Measurements from ENCODE around the gene MYO15A.
A peak's percentile ranks its signal among the peaks of the same experiment; 100 is the strongest.

Gene MYO15A

DNA sequence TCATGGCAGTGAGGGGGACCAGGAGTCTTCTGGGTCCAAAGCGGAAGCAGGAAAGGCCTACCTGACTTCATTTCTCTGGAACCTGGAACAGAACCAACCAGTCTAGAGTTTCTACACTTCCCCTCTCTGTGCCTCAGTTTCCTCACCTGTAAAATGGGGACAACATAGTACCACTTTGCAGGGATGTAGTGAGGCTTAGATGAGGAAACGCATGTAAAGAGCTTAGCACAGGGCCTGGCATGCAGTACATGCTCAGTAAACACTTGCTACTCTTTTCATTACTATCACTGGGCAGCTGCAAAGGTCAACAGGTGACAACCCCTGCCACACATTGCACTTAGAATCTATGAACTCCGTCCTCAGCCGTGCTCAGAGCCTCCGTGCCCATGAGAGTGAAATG lies 24.2 kb downstream of the MYO15A start:
- no peak for DNase-seq

DNA sequence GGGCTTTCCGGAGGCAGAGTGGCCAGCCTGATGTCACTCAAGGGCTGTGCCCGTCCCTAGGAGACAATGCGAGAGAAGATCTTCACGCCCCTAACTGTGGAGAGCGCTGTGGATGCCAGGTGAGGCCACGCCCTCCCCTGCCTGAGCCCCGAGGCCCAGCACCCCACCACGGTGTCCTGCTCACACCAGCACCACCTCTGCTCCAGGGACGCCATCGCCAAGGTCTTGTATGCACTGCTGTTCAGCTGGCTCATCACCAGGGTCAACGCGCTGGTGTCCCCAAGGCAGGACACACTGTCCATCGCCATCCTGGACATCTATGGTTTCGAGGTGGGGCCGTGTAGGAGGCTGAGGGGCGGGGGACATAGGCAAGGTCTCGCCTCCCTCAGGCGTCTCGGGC lies 27.8 kb downstream of the MYO15A start:
- DNase-seq, result no peak

DNA sequence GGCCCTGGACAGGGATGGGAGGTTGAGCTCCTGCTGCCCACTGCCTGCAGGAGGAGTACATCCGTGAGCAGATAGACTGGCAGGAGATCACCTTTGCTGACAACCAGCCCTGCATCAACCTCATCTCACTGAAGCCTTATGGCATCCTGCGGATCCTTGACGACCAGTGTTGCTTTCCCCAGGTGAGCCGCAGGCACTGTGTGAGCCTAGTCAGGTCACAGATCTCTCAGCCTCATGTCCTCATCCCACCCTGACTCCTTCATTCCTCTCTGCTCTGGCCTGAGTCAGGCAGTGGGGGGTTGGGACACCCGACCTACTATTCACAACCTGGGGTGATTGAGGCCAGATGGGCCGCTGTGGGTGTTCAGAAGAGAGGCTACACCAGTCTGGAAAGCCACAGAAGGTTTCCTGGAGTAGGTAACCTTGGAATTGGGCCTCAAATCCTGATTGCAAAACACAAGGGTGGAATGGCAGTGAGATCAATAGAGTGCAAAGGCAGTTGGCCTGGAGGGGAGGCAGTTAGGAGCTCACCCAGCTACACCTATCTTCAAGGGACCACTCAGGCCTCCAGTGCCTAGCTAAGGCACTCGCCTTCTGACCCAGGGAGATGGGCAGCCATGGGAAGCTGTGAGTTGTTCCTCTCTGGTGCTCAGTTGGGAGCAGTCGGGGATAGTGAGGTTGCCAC lies 29.7 kb downstream of the MYO15A start:
- no peak for DNase-seq

DNA sequence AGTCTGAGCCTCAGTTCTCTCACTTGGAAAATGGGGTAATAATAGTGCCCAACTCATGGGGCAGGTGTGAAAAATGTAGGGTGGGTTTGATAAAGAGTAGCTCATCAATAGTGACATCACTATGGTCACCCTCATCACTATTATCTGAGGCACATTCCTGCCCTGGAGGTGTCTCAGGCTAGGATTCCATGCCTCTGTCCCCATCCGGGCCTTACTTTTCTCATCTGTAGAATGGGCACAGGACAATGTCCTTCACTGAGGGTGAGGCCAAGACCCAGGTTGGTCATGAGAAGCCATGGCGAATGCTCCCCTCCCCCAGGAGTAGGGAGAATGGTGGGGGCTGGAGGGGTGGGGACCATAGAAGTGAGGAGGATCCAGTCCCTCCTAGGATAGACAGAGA lies 30.5 kb downstream of the MYO15A start:
- no peak for DNase-seq

DNA sequence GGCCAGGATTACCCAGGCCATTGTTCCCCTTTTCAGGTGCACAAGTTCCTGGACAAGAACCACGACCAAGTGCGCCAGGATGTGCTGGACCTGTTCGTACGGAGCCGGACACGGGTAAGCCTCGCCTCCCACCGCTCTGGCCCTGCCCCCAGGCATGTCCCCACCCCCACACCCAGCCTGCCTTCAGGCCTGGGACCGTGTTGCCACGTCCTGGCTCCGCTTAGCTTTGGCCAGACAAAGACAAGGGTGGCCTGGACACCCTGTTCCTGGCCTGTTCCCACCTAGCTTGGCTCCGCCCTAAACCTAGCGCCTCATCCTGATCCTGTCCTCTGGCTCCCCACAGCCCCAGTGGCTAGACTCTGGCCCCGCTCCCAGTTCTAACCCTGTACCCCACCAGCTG lies 30.9 kb downstream of the MYO15A start:
- no peak for DNase-seq

- DNase-seq, result no peak
Measured at GRCh38 chr17:18139949-18140348, 31.4 kb downstream of the MYO15A start.

- no peak for DNase-seq
Measured at GRCh38 chr17:18140648-18141047, 32.1 kb downstream of the MYO15A start.

DNA sequence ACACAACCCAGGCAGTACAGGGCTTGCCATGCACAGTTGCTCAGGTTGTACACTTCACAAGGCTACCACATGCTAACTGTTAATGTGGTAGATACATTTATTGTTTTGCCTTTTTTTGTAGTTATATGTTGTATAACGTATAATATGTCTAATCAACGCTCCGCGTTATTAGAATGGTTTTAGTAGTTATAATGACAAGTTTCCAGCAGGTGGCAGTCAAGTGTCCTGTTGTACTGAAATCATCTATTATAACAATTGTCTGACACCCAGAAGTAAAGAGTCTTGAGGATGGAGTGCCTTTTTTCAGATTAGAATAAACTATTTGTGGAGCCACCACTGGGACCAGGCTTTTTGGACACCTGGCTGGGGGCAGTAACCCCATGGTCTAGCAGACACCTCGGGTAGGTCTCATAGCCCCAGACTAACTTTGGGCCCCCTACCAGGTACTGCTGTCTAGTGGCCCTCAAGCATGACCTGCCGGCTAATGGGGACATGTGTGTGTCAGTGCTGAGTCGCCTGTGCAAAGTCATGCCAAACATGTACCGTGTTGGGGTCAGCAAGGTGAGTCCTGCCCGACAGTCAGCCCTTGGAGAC lies 32.8 kb downstream of the MYO15A start:
- DNase-seq, result peak; percentile 32

- no peak for DNase-seq
Measured at GRCh38 chr17:18142417-18142816, 33.9 kb downstream of the MYO15A start.

DNA sequence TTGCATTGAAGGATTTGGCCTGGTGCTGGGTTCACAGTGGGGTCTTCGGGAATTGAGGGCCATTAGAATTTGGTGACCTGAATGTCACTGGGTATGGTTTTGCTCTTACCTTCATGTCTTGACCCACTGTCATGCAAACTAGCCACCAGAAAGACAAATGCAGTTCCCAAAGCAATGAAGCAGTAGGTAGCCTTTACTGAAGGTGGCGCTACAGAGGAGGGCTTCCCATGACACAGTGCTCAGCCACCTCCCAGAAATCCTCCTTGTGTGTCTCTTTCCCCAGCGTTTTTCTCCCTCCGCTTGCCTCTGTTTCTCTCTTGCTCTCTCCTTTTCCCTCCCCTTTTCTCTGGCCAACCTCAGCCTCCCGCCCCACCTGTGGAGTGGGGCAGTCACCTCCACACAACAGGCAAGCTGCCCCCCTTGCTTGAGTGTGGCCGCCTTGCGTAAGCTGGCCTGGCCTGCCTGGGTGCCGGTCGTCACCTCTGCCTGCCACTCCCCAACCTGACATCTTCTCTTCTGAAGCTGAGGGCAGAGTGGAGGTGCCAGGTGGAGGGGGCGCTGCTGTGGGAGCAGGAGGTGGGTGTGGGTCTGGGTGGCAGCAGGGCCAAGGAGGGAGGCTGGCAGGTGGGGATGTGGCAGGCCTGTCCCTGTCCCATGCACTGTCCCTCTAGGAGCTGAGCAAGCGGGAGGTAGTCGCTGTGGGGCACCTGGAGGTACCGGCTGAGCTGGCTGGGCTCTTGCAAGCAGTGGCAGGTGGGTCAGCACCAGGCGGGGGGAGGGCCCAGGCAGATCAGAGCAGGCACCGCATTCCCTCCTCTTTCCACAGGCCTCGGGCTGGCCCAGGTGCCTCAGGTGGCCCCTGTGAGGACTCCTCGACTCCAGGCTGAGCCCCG lies 34.7 kb downstream of the MYO15A start:
- no peak for DNase-seq

DNA sequence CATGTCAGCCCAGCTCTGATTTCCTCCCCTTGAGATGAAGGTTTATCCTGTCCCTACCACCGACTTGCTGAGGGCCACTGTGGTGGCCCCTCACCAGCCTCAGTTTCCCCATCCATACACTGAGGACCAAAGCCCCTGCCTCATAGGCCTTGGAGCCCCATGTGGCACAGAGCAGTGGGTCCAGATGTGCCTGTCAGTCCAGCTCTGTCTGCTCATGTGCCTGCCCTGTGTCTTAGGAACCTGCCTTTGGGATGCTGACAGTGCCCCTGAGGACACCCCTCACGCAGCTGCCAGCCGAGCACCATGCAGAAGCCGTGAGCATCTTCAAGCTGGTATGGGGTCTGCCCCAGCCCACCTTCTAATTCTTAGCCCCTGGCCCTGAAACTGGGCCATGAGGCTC lies 35.7 kb downstream of the MYO15A start:
- no peak for DNase-seq

DNA sequence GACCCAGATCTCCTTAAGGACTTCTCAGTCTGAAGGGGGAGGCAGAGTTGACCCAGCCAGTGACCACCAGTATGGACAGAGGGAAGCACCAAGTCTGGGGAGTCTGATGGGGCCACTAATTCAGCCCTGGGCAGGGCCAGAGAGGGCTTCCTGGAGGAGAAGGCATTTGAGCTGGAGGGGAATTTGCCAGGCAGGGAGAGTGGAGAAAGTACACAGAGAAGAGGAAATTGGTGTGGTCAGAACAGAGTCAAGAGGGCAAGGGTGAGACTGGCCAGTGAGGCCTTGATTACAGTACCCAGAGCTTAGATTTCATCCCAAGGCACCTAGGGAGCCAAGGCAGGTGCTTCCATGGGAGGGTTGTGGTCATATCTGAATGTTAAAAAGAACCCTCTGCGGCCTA lies 36.3 kb downstream of the MYO15A start:
- no peak for DNase-seq

GRCh38 chr17:18145811-18146210 lies 37.3 kb downstream of the MYO15A start:
- no peak for DNase-seq

GRCh38 chr17:18146259-18146658 lies 37.7 kb downstream of the MYO15A start:
- DNase-seq, result no peak

GRCh38 chr17:18146980-18147379 lies 38.4 kb downstream of the MYO15A start:
- no peak for DNase-seq

DNA sequence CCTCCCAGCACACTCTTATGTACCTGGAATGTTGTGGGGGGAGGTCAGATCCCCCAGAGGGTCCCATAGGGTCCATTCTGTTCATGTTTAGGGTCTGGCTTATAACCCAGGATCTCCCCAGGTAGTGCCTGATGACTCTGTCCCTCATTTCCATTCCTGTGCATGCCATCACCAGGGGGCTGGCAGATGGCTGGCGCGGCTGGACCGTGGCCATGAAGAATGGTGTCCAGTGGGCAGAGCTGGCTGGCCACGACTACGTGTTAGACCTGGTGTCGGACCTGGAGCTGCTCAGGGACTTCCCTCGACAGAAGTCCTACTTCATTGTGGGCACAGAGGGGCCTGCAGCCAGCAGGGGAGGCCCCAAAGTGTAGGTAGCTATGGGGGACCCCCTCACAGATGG lies 40.0 kb downstream of the MYO15A start:
- no peak for DNase-seq

- DNase-seq, result no peak
Measured at GRCh38 chr17:18151290-18151689, 42.7 kb downstream of the MYO15A start.

DNA sequence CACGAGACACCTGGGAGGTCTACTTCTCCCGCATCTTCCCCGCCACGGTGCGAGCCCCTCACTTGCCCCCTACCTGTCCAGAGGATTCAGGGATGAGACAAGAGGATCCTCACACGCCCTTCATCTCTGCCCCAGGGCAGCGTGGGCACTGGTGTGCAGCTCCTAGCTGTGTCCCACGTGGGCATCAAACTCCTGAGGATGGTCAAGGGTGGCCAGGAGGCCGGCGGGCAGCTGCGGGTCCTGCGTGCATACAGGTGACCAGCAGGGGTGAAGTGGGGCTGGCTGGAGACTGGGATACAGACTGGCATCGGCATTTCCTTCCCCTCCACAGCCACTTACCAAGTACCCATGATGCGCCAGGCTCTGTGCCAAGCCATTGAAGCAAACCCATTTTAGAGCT lies 46.6 kb downstream of the MYO15A start:
- no peak for DNase-seq

DNA sequence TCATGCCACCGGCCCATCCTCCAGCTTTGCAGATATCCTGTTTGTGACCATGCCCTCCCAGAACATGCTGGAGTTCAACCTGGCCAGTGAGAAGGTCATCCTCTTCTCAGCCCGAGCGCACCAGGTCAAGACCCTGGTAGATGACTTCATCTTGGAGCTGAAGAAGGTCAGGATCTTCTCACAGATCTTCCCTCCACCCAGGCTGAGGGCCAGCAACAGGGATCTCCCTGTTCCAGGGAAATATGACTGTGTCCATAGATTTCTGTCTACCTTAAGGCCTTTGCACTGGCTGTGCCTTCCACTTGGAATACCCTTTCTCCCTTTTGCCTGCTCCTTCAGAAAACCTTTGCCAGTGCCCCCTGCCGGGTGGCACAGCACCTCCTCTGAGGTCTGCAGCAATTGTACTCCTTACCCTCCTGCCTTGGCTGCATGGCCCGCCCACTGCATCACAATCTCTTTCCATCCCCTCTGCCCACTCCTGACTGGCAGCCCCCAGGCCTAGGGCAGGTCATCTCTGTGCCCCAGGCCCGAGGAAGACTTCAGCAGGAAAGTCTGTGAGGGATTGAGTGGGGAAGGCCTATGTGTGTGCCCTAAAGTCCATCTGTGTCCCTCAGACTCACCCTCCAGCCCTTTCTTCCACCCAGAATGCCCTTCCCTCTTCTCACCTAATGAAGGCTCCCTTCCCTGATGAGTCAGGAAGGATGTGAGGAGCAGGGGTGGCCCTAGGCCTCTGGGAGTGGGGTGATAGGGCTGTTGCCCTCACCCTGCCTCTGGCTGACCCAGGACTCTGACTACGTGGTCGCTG lies 47.8 kb downstream of the MYO15A start:
- DNase-seq, result no peak

DNA sequence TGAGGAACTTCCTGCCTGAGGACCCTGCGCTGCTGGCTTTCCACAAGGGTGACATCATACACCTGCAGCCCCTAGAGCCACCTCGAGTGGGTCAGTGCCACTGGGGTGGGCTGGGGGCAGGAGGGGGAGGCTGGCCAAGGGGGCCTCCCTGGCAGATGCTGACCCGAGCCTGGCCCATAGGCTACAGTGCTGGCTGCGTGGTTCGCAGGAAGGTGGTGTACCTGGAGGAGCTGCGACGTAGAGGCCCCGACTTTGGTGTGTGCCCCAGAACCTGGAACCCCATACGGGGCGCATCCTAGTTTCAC lies 48.4 kb downstream of the MYO15A start:
- no peak for DNase-seq

DNA sequence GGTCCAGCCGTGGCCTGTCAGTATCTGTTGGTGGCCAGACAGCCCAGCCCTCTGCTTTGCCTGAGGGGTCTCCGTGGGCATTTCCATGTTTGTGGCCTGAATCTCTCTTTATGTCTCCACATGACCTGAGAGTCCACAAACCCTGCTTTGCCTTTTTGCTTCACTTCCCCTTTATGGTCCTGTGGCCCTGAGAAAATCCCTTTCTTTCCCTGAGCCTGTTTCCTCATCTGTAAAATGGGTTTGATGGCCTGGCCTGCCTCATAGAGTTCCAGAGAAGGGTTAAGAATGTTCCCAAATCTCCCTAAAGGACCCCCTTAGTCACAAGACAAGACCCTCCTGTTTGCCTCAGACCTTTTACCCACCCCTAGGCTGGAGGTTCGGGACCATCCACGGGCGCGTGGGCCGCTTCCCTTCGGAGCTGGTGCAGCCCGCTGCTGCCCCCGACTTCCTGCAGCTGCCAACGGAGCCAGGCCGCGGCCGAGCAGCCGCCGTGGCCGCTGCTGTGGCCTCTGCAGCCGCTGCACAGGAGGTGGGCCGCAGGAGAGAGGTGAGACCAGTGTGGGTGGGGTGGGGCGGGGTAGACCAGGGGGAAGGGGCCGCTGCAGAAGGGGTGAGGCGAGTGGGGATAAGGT lies 48.9 kb downstream of the MYO15A start:
- no peak for DNase-seq

DNA sequence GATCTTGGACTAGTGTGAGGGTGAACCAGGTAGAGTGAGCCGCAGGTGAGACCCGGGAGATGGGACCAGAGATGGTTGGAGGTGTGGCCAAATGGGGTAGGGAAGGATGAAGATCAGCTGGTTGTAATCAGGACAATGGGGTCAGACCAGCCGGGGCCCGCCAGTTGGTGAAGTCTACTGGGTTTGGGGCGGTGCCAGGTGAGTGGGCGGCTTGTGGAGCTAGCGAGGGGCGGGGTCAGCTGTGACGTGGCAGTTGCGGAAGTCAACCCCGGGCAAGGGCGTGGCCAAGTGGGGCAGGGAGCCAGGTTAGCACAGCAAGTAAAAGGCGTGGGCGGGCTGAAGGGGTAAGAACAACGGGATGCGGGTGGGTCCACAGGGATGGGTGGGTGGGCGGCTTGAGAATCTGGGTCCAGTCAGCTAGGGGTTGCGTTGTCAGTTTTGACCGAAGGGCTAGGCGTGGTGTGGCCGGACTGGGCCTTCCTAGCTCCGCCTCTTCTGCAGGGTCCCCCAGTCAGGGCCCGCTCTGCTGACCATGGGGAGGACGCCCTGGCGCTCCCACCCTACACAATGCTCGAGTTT lies 49.6 kb downstream of the MYO15A start:
- peak; percentile 95 for DNase-seq

Data from CD4-positive, alpha-beta T cell treated with Interleukin-15 for 1 hour (primary cell).